SK-N-SH treated with all-trans-retinoic acid at 6 μM for 48 hours (cell line): Measurements from ENCODE around the gene LRRC18.

Experiments
- ATAC-seq: fragments of 200-7000 bp; cut with Tn5 transposase; 3 replicates; pipeline ENCODE4 v1.9.1; 2020; ENCODE audit warnings: mild to moderate bottlenecking, moderate library complexity
- BACH2 ChIP-seq: fragments of 250-450 bp; sonication (Bioruptor Pico); IDR thresholded peaks from 2 replicates; pipeline ENCODE4 v1.9.0; 2021; ENCODE audit warnings: mild to moderate bottlenecking, borderline replicate concordance
- CREB5 ChIP-seq: fragments of 250-450 bp; sonication (Bioruptor Pico); IDR thresholded peaks from 2 replicates; pipeline ENCODE4 v1.5.1; 2020; ENCODE audit warnings: low read depth, mild to moderate bottlenecking, moderate library complexity
- CSDC2 ChIP-seq: fragments of 250-450 bp; sonication (Bioruptor Pico); IDR thresholded peaks from 2 replicates; pipeline ENCODE4 v1.5.0; 2020; ENCODE audit warnings: mild to moderate bottlenecking, moderate library complexity
- CSRNP3 ChIP-seq: fragments of 250-450 bp; sonication (Bioruptor Pico); IDR thresholded peaks from 2 replicates; pipeline ENCODE4 v1.5.1; 2021; ENCODE audit warnings: mild to moderate bottlenecking, moderate library complexity
- ESRRG ChIP-seq: fragments of 250-450 bp; sonication (Bioruptor Pico); IDR thresholded peaks from 2 replicates; pipeline ENCODE4 v1.6.1; 2021; ENCODE audit warnings: mild to moderate bottlenecking
- GLIS3 ChIP-seq: fragments of 250-450 bp; sonication (Bioruptor Pico); IDR thresholded peaks from 2 replicates; pipeline ENCODE4 v1.5.0; 2020; ENCODE audit warnings: mild to moderate bottlenecking, moderate library complexity
- ISL1 ChIP-seq: fragments of 250-450 bp; sonication (Bioruptor Pico); IDR thresholded peaks from 2 replicates; pipeline ENCODE4 v2.1.2; 2022; ENCODE audit warnings: mild to moderate bottlenecking, moderate library complexity
- OSR1 ChIP-seq: fragments of 250-450 bp; sonication (Bioruptor Pico); IDR thresholded peaks from 2 replicates; pipeline ENCODE4 v1.8.0; 2022; ENCODE audit warnings: moderate library complexity, mild to moderate bottlenecking, inconsistent platforms
- PATZ1 ChIP-seq: fragments of 250-450 bp; sonication (Bioruptor Pico); IDR thresholded peaks from 2 replicates; pipeline ENCODE4 v1.8.0; 2020; ENCODE audit warnings: mild to moderate bottlenecking, moderate library complexity, borderline replicate concordance
- PPARA ChIP-seq: fragments of 250-450 bp; sonication (Bioruptor Pico); IDR thresholded peaks from 2 replicates; pipeline ENCODE4 v1.5.0; 2020; ENCODE audit warnings: mild to moderate bottlenecking, borderline replicate concordance
- RARB ChIP-seq: fragments of 250-450 bp; sonication (Bioruptor Pico); IDR thresholded peaks from 2 replicates; pipeline ENCODE4 v1.8.0; 2021; ENCODE audit warnings: mild to moderate bottlenecking, moderate library complexity
- TSHZ2 ChIP-seq: fragments of 250-450 bp; sonication (Bioruptor Pico); IDR thresholded peaks from 2 replicates; pipeline ENCODE4 v1.5.0; 2020; ENCODE audit warnings: mild to moderate bottlenecking, moderate library complexity
- ZC3H10 ChIP-seq: fragments of 250-450 bp; sonication (Bioruptor Pico); IDR thresholded peaks from 2 replicates; pipeline ENCODE4 v1.5.1; 2021; ENCODE audit warnings: mild to moderate bottlenecking, moderate library complexity
- ZFP3 ChIP-seq: fragments of 250-450 bp; sonication (Bioruptor Pico); IDR thresholded peaks from 2 replicates; pipeline ENCODE4 v1.5.0; 2020; ENCODE audit warnings: mild to moderate bottlenecking, moderate library complexity
- ZFP30 ChIP-seq: fragments of 450-650 bp; formaldehyde crosslinking; IDR thresholded peaks from 2 replicates; pipeline ENCODE4 v1.5.0; 2022; ENCODE audit warnings: mild to moderate bottlenecking, moderate library complexity
- ZNF70 ChIP-seq: fragments of 450-650 bp; formaldehyde crosslinking; IDR thresholded peaks from 2 replicates; pipeline ENCODE4 v1.5.0; 2020; ENCODE audit warnings: mild to moderate bottlenecking, moderate library complexity
- ZNF8 ChIP-seq: fragments of 450-650 bp; formaldehyde crosslinking; IDR thresholded peaks from 2 replicates; pipeline ENCODE4 v1.5.0; 2020; ENCODE audit warnings: mild to moderate bottlenecking, moderate library complexity
- TF ChIP-seq, protein P1 (sequence below): fragments of 250-450 bp; sonication (Bioruptor Pico); IDR thresholded peaks from 2 replicates; pipeline ENCODE4 v1.8.0; 2021; ENCODE audit warnings: low read depth, mild to moderate bottlenecking, moderate library complexity, borderline replicate concordance

Gene LRRC18

DNA sequence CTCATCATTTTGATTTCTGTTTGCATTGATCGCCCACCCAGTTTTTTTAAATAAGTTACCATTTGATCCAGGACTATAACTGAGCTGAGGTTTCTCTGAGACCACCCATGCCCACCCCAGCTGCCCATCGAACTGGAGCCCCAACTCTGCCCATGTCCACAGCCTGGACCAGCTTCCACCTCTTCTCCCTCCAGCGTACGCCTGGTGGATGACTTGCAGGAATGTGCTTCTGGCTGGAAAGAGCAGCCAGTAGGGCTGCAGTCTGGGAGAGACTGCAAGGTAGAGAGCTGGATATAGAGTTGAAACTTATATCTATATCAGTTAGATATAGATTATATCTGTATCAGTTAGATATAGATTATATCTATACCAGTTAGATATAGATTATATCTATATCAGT lies 25.8 kb upstream of the LRRC18 start (continued):
- TF ChIP-seq, protein P1, sequence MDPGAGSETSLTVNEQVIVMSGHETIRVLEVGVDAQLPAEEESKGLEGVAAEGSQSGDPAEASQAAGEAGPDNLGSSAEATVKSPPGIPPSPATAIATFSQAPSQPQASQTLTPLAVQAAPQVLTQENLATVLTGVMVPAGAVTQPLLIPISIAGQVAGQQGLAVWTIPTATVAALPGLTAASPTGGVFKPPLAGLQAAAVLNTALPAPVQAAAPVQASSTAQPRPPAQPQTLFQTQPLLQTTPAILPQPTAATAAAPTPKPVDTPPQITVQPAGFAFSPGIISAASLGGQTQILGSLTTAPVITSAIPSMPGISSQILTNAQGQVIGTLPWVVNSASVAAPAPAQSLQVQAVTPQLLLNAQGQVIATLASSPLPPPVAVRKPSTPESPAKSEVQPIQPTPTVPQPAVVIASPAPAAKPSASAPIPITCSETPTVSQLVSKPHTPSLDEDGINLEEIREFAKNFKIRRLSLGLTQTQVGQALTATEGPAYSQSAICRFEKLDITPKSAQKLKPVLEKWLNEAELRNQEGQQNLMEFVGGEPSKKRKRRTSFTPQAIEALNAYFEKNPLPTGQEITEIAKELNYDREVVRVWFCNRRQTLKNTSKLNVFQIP (CRISPR knock-in tag) = no peak
- no peak for TF ChIP-seq PPARA (CRISPR knock-in tag)
- TF ChIP-seq, all 23 proteins: peak for 0

DNA sequence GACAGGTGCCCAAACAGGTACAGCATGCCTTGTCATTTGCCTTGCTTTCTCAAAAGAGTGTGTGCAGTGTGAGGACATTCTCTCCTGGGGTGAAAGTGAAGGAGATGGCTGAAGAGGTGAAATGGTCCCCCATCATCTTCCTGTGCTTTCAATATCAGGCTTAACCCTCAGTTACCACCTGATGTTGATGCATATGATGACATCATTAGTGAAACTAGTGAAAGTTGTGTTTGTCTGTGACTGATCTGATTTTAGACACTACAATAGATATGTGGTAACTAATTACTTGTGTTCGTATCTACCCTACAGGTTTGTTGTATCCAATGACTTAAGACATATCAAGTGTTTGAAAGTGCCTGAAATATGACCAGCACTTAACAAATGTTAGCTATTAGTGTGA lies 24.4 kb upstream of the LRRC18 start:
- no peak for ATAC-seq
- TF ChIP-seq BACH2 (CRISPR knock-in tag) (no peak), ZNF70 (CRISPR knock-in tag) (no peak), ISL1 (CRISPR knock-in tag) (no peak), CSRNP3 (CRISPR knock-in tag) (no peak), PATZ1 (CRISPR knock-in tag) (no peak), ZC3H10 (no peak)

DNA sequence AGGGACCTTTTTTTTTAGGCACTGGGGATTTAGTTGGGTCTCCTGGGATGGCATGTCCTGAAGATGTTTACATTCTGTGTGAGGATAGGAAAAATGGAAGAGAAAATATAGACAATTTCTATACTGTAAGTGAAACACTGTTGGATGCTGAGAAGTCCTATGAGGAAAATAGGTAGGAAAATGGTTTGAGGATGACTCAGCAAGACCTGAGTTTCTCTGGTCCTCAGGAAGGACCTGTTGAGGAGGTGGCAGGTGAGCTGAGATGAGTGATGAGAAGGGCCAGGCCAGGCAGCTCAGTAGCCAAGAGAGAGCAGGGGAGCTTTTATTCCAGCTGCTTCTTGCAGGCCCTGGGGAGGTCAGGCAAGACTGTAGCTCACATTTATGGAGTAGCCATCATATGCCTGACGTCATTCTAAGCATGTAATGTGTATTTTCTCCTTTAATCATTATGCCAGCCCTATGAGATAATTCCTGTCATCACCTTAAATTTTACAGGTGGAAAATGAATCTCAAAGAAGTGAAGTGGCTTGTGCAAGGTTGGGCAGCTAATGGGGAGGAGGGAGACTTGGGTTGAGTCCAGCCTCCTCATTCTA lies 19.1 kb upstream of the LRRC18 start:
- TF ChIP-seq CREB5 (CRISPR knock-in tag) (no peak), OSR1 (CRISPR knock-in tag) (no peak), CSRNP3 (CRISPR knock-in tag) (no peak), TSHZ2 (CRISPR knock-in tag) (no peak), PATZ1 (CRISPR knock-in tag) (no peak)
- no peak for ATAC-seq

- ATAC-seq = no peak
- TF ChIP-seq GLIS3 (no peak), RARB (CRISPR knock-in tag) (no peak), BACH2 (CRISPR knock-in tag) (no peak), ZNF70 (CRISPR knock-in tag) (no peak), ZNF8 (no peak), ZFP30 (no peak), ESRRG (no peak), CSRNP3 (CRISPR knock-in tag) (no peak), ZFP3 (CRISPR knock-in tag) (no peak), CSDC2 (CRISPR knock-in tag) (no peak), ZC3H10 (no peak)
These were observed 17.9 kb upstream of the LRRC18 start for GRCh38 chr10:48957361-48958151.
